Caco-2 (cell line): ENCODE data around the gene CACTIN. TPM values are rescaled to one million over a fixed set of nuclear protein-coding genes. Genes with fewer than 3 reads are reported as not detected.

Experiments
- BruUV-seq: library from RNA; stranded (reverse); fragments of 400-500 nt; replicated peaks from 2 replicates; lab custom pipeline; 2021; lab: Mats Ljungman, UMichigan
- CTCF ChIA-PET: fragments of 300-600 bp; sonication (Branson Sonifier 250); formaldehyde crosslinking; loops from one replicate; lab custom pipeline; 2022; ENCODE audit warnings: antibody characterized with exemption; lab: Charles Lee
- POLR2A ChIA-PET: fragments of 300-600 bp; sonication (Branson Sonifier 250); formaldehyde crosslinking; loops from one replicate; lab custom pipeline; 2022; ENCODE audit warnings: antibody characterized with exemption; lab: Charles Lee
- DNase-seq, 2 experiments: peaks; one replicate each; pipeline versions ENCODE4 v3.0.0 to v3.0.0-alpha.2; 2020 to 2022
- H3K27me3 ChIP-seq: replicated peaks from 2 replicates; pipeline ENCODE4 v1.6.0; 2011; ENCODE audit warnings: low read length; ENCODE audit not compliant: control insufficient read depth, insufficient read depth
- H3K36me3 ChIP-seq: 2 replicates; pipeline ENCODE4 v1.5.1; 2011; ENCODE audit warnings: low read length; ENCODE audit not compliant: control insufficient read depth, insufficient read depth
- H3K4me1 ChIP-seq: fragments of 250-450 bp; sonication (Bioruptor Pico); 2 replicates; pipeline ENCODE4 v1.5.1; 2020; ENCODE audit warnings: mild to moderate bottlenecking
- H3K4me3 ChIP-seq: 2 replicates; pipeline ENCODE4 v1.5.1; 2011; ENCODE audit warnings: low read depth, mild to moderate bottlenecking, control low read depth, low read length
- H3K9me3 ChIP-seq: fragments of 250-450 bp; sonication (Bioruptor Pico); 2 replicates; pipeline ENCODE4 v1.5.1; 2020; ENCODE audit warnings: mild to moderate bottlenecking, moderate library complexity
- H3K27ac Mint-ChIP-seq: one replicate; pipeline ENCODE4 v1.8.0; 2022; ENCODE audit warnings: mixed read lengths; ENCODE audit not compliant: unreplicated experiment
- H3K27me3 Mint-ChIP-seq: one replicate; pipeline ENCODE4 v1.8.0; 2022; ENCODE audit warnings: mixed read lengths; ENCODE audit not compliant: insufficient read depth, unreplicated experiment
- H3K36me3 Mint-ChIP-seq: one replicate; pipeline ENCODE4 v1.8.0; 2022; ENCODE audit warnings: mild to moderate bottlenecking, mixed read lengths; ENCODE audit not compliant: insufficient read depth, unreplicated experiment
- H3K4me1 Mint-ChIP-seq: one replicate; pipeline ENCODE4 v1.8.0; 2022; ENCODE audit warnings: low read depth, mixed read lengths; ENCODE audit not compliant: unreplicated experiment
- H3K4me3 Mint-ChIP-seq: one replicate; pipeline ENCODE4 v1.8.0; 2022; ENCODE audit warnings: mild to moderate bottlenecking, moderate library complexity, mixed read lengths; ENCODE audit not compliant: unreplicated experiment
- H3K9me3 Mint-ChIP-seq: one replicate; pipeline ENCODE4 v1.8.0; 2022; ENCODE audit warnings: mixed read lengths; ENCODE audit not compliant: unreplicated experiment
- intact Hi-C: fragments of 100-400 bp; cut with micrococcal nuclease; formaldehyde crosslinking; loops from one replicate; pipeline ENCODE4 v1.10.0; 2022; ENCODE audit not compliant: unreplicated experiment
- total RNA-seq: library from RNA; stranded (reverse); gene quantifications from 2 replicates; pipeline ENCODE4 v1.2.3, GENCODE V29; 2022
- TF ChIP-seq, protein P1 (sequence below), 2 experiments: fragments of 200-600 bp in 1 of 2; IDR thresholded peaks; 1 replicate in 1 of 2; 2 replicates in 1 of 2; pipeline versions ENCODE4 v1.5.1 to v1.8.0; 2011 to 2022; ENCODE audit warnings: antibody characterized with exemption in 1 of 2, control low read depth in 1 of 2, inconsistent platforms in 1 of 2, low read depth in 1 of 2, low read length in 1 of 2, mild to moderate bottlenecking in 1 of 2, moderate library complexity in 1 of 2; ENCODE audit not compliant: insufficient read depth in 1 of 2, severe bottlenecking in 1 of 2, unreplicated experiment in 1 of 2

Gene CACTIN
- total RNA-seq, 1 experiment from 2014 or later, result 33.9 TPM

GRCh38 chr19:3622224-3622623, 4.4 kb downstream of the CACTIN start:
- Histone ChIP-seq H3K4me3 (no peak overlapping the region), H3K4me1 (no peaks in the 10 kb centered on the region), H3K27me3 (no peaks in the 10 kb centered on the region), H3K9me3 (no peaks in the 10 kb centered on the region), H3K36me3 (no peaks in the 10 kb centered on the region; the same call in 1 of the 2 replicates)
- Mint-ChIP-seq H3K4me3 (no peak overlapping the region), H3K4me1 (peaks cover 7% of the 10 kb centered on the region), H3K27ac (no peak overlapping the region), H3K27me3 (no peaks in the 10 kb centered on the region), H3K36me3 (peaks cover 24% of the 10 kb centered on the region), H3K9me3 (no peaks in the 10 kb centered on the region)
- intact Hi-C loops, result loop anchor here (10.0 kb wide), 1 partner anchor 67 kb away; the partner anchor contains the start of gene MFSD12
- no TSS peak for BruUV-seq
- ChIA-PET CTCF (no interaction called here), POLR2A (no interaction called here)
- no peak for DNase-seq
- TF ChIP-seq, protein P1, sequence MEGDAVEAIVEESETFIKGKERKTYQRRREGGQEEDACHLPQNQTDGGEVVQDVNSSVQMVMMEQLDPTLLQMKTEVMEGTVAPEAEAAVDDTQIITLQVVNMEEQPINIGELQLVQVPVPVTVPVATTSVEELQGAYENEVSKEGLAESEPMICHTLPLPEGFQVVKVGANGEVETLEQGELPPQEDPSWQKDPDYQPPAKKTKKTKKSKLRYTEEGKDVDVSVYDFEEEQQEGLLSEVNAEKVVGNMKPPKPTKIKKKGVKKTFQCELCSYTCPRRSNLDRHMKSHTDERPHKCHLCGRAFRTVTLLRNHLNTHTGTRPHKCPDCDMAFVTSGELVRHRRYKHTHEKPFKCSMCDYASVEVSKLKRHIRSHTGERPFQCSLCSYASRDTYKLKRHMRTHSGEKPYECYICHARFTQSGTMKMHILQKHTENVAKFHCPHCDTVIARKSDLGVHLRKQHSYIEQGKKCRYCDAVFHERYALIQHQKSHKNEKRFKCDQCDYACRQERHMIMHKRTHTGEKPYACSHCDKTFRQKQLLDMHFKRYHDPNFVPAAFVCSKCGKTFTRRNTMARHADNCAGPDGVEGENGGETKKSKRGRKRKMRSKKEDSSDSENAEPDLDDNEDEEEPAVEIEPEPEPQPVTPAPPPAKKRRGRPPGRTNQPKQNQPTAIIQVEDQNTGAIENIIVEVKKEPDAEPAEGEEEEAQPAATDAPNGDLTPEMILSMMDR (IDR thresholded peaks at IDR 0.05; ENCODE audit: insufficient read depth in 1 of 2, low read depth in 1 of 2, low read length in 1 of 2, severe bottlenecking in 1 of 2, unreplicated experiment in 1 of 2), result no peak

- no peak overlapping the region for H3K4me3 Mint-ChIP-seq
- BruUV-seq, result no TSS peak
- H3K4me1 Mint-ChIP-seq, result peaks cover 7% of the 10 kb centered on the region
- peaks cover 19% of the 10 kb centered on the region for H3K36me3 Mint-ChIP-seq
- TF ChIP-seq, protein P1 (IDR thresholded peaks at IDR 0.05; ENCODE audit: insufficient read depth in 1 of 2, low read depth in 1 of 2, low read length in 1 of 2, severe bottlenecking in 1 of 2, unreplicated experiment in 1 of 2), result no peak
- no peak for DNase-seq
- Histone ChIP-seq H3K27me3 (no peaks in the 10 kb centered on the region), H3K4me3 (no peak overlapping the region), H3K9me3 (no peaks in the 10 kb centered on the region), H3K4me1 (no peaks in the 10 kb centered on the region), H3K36me3 (no peaks in the 10 kb centered on the region; the same call in 1 of the 2 replicates)
- no peaks in the 10 kb centered on the region for H3K9me3 Mint-ChIP-seq
- H3K27me3 Mint-ChIP-seq, result no peaks in the 10 kb centered on the region
- POLR2A ChIA-PET, result no interaction called here
- CTCF ChIA-PET, result no interaction called here
- intact Hi-C loops, result loop anchor here (10.0 kb wide), 1 partner anchor 67 kb away; the partner anchor contains the start of gene MFSD12
- H3K27ac Mint-ChIP-seq, result no peak overlapping the region
These were observed 4.9 kb downstream of the CACTIN start for GRCh38 chr19:3621689-3622088.

GRCh38 chr19:3620817-3621547, 5.6 kb downstream of the CACTIN start:
- no peak for DNase-seq
- Mint-ChIP-seq H3K27me3 (no peaks in the 10 kb centered on the region), H3K4me3 (no peak overlapping the region), H3K4me1 (peaks cover 7% of the 10 kb centered on the region), H3K9me3 (no peaks in the 10 kb centered on the region), H3K36me3 (peaks cover 14% of the 10 kb centered on the region), H3K27ac (no peak overlapping the region)
- BruUV-seq, result no TSS peak
- Histone ChIP-seq H3K36me3 (no peaks in the 10 kb centered on the region; the same call in 1 of the 2 replicates), H3K9me3 (no peaks in the 10 kb centered on the region), H3K4me1 (no peaks in the 10 kb centered on the region), H3K27me3 (no peaks in the 10 kb centered on the region), H3K4me3 (no peak overlapping the region)
- intact Hi-C loops, result loop anchor here (10.0 kb wide), 1 partner anchor 66 kb away; the partner anchor contains the start of gene MFSD12
- ChIA-PET CTCF (no interaction called here), POLR2A (no interaction called here)
- TF ChIP-seq, protein P1 (IDR thresholded peaks at IDR 0.05; ENCODE audit: insufficient read depth in 1 of 2, low read depth in 1 of 2, low read length in 1 of 2, severe bottlenecking in 1 of 2, unreplicated experiment in 1 of 2), result no peak
